Fibroblast of lung (primary cell): ENCODE data around the gene RNF126. TPM values are rescaled to one million over a fixed set of nuclear protein-coding genes. Genes with fewer than 3 reads are reported as not detected.

ENCODE experiments used
- DNase-seq, 2 donors: peaks; one replicate each; pipeline versions ENCODE4 v3.0.0 to v3.0.0-alpha.2; 2010; ENCODE audit warnings: low read depth in 2 of 2
- H2AFZ ChIP-seq: 2 replicates; pipeline ENCODE4 v1.5.1; 2012; ENCODE audit warnings: low read length, control low read depth, inconsistent platforms
- H3K27ac ChIP-seq: 2 replicates; pipeline ENCODE4 v1.5.1; 2011; ENCODE audit warnings: low read length, control low read depth; ENCODE audit not compliant: insufficient read depth
- H3K27me3 ChIP-seq: 2 replicates; pipeline ENCODE4 v1.5.1; 2011; ENCODE audit warnings: mild to moderate bottlenecking, low read length; ENCODE audit not compliant: control insufficient read depth, insufficient read depth
- H3K36me3 ChIP-seq: 2 replicates; pipeline ENCODE4 v1.5.1; 2011; ENCODE audit warnings: low read length; ENCODE audit not compliant: control insufficient read depth, insufficient read depth
- H3K4me1 ChIP-seq: 2 replicates; pipeline ENCODE4 v1.5.1; 2011; ENCODE audit warnings: low read length; ENCODE audit not compliant: control insufficient read depth, insufficient read depth; ENCODE audit errors: extremely low read depth
- H3K4me2 ChIP-seq: 2 replicates; pipeline ENCODE4 v1.5.1; 2011; ENCODE audit warnings: low read length, control low read depth; ENCODE audit not compliant: insufficient read depth; ENCODE audit errors: extremely low read depth
- H3K4me3 ChIP-seq, 4 experiments: fragments of 200-600 bp in 1 of 4; sonication (generic) in 1 of 4; replicated peaks in 1 of 4; 2 replicates each; pipeline ENCODE4 v1.5.1; 2011 to 2016; ENCODE audit warnings: low read length in 4 of 4, low read depth in 3 of 4, mild to moderate bottlenecking in 3 of 4, control low read depth in 2 of 4, inconsistent platforms in 1 of 4, mixed read lengths in 1 of 4; ENCODE audit not compliant: insufficient read depth in 1 of 4; ENCODE audit errors: control extremely low read depth in 1 of 4
- H3K79me2 ChIP-seq: 2 replicates; pipeline ENCODE4 v1.5.1; 2012; ENCODE audit warnings: mild to moderate bottlenecking, low read length, inconsistent platforms; ENCODE audit not compliant: control insufficient read depth, insufficient read depth
- H3K9ac ChIP-seq: 2 replicates; pipeline ENCODE4 v1.5.1; 2011; ENCODE audit warnings: mild to moderate bottlenecking, low read length, control low read depth; ENCODE audit not compliant: insufficient read depth
- H3K9me3 ChIP-seq: 2 replicates; pipeline ENCODE4 v1.5.1; 2012; ENCODE audit warnings: low read depth, low read length; ENCODE audit not compliant: control insufficient read depth, insufficient read depth
- H4K20me1 ChIP-seq: 2 replicates; pipeline ENCODE4 v1.5.1; 2011; ENCODE audit warnings: low read length; ENCODE audit not compliant: control insufficient read depth, insufficient read depth; ENCODE audit errors: extremely low read depth
- EZH2 ChIP-seq: IDR thresholded peaks from 2 replicates; pipeline ENCODE4 v1.5.1; 2012; ENCODE audit warnings: low read length, control low read depth, mild to moderate bottlenecking; ENCODE audit errors: missing control alignments
- polyA plus RNA-seq, 2 donors: library from polyadenylated mRNA; depleted of rRNA in 1 of 2; stranded (reverse) in 1 of 2; unstranded in 1 of 2; fragments of >200 nt; gene quantifications; 2 replicates each; pipeline ENCODE4 v1.2.1, GENCODE V29; 2011 to 2012; ENCODE audit warnings: missing spikeins in 1 of 2
- total RNA-seq: library from RNA; depleted of rRNA; stranded (reverse); fragments of >200 nt; gene quantifications from 2 replicates; pipeline ENCODE4 v1.2.1, GENCODE V29; 2014
- TF ChIP-seq, protein P1 (sequence below), 2 donors: IDR thresholded peaks in 1 of 2; conservative IDR thresholded peaks in 1 of 2; 1 replicate in 1 of 2; 2 replicates in 1 of 2; pipeline ENCODE4 v1.5.1; 2011 to 2012; ENCODE audit warnings: low read length in 2 of 2, control low read depth in 1 of 2, inconsistent platforms in 1 of 2, low read depth in 1 of 2, mild to moderate bottlenecking in 1 of 2

Gene RNF126
- total and polyA plus RNA-seq, 2 donors (not counting 1 experiment from before 2014, with no cell fraction given): 7.8 to 18.0 TPM

DNA sequence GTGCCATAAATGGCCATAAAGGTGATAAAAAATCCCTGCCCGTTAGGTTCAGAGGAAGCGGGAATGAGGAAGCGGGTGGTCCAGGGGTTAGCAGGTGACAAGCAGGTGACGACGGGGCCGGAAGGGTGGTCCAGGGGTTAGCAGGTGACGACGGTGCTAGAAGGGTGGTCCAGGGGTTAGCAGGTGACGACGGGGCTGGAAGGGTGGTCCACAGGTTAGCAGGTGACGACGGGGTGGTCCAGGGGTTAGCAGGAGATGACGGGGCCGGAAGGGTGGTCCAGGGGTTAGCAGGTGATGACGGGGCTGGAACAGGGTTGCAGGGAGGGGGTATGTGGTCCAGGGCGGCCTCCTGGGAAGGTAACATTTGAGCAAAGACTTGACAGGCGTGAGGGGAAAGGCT lies 26.0 kb upstream of the RNF126 start:
- no peak overlapping the region for H3K9ac ChIP-seq
- no peak overlapping the region for H3K27ac ChIP-seq
- H3K9me3 ChIP-seq: no peaks in the 10 kb centered on the region
- H3K36me3 ChIP-seq: no peaks in the 10 kb centered on the region
- H3K4me1 ChIP-seq: no peaks in the 10 kb centered on the region
- H3K4me3 ChIP-seq: no peak overlapping the region
- no peaks in the 10 kb centered on the region for H3K79me2 ChIP-seq
- no peaks in the 10 kb centered on the region for H4K20me1 ChIP-seq
- TF ChIP-seq, protein P1, sequence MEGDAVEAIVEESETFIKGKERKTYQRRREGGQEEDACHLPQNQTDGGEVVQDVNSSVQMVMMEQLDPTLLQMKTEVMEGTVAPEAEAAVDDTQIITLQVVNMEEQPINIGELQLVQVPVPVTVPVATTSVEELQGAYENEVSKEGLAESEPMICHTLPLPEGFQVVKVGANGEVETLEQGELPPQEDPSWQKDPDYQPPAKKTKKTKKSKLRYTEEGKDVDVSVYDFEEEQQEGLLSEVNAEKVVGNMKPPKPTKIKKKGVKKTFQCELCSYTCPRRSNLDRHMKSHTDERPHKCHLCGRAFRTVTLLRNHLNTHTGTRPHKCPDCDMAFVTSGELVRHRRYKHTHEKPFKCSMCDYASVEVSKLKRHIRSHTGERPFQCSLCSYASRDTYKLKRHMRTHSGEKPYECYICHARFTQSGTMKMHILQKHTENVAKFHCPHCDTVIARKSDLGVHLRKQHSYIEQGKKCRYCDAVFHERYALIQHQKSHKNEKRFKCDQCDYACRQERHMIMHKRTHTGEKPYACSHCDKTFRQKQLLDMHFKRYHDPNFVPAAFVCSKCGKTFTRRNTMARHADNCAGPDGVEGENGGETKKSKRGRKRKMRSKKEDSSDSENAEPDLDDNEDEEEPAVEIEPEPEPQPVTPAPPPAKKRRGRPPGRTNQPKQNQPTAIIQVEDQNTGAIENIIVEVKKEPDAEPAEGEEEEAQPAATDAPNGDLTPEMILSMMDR (conservative IDR thresholded peaks at IDR 0.05 in 1 of 2, IDR thresholded peaks at IDR 0.05 in 1 of 2; ENCODE audit: low read depth in 1 of 2, low read length in 2 of 2): no peak
- TF ChIP-seq EZH2: no peak
- H2AFZ ChIP-seq: no peak overlapping the region
- no peak overlapping the region for H3K4me2 ChIP-seq
- DNase-seq: no peak
- H3K27me3 ChIP-seq: no peaks in the 10 kb centered on the region

DNA sequence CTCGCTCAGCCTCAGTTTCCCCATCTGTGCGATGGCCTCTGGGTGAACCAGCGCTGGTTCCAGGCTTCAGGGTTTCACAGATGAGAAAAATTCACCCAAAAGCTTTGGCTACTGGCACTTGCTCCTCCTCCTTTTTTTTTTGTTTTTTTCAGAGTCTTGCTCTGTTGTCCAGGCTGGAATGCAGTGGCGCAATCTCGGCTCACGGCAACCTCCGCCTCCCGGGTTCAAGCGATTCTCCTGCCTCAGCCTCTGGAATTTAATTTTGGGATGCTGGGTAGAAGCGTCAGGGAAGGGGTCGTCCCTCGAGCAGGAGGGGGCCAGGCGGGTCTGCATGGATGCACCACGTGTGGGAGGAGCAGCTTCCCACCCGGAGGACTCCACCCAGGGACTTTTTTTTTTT lies 25.2 kb upstream of the RNF126 start:
- no peak for DNase-seq
- Histone ChIP-seq H2AFZ (no peak overlapping the region), H3K36me3 (no peaks in the 10 kb centered on the region)

DNA sequence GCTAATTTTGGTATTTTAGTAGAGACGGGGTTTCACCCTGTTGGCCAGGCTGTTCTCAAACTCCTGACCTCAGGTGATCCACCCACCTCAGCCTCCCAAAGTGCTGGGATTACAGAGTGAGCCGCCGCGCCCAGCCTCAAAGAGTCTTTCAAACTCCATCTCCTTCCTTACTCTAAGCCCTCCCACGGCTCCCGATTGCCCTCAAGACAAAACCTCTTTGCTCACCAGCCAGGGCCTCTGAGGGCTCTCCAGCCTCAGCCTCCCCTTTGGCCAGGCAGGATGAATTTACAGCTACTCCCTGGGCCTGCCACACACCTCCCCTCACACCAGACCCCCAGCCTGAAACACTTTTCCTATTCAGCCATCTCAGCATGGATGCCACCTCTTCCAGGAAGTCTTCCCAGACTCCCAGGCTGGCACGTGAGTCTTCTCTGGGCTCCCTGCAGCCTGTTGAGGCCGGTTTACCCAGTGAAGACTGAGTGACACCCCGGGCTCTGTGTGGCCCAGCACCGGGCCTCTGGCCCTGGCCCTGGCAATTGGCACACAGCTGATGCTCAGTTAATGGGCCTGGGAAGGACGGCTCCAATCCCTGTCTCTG lies 24.7 kb upstream of the RNF126 start:
- no peaks in the 10 kb centered on the region for H4K20me1 ChIP-seq
- no peaks in the 10 kb centered on the region for H3K27me3 ChIP-seq
- TF ChIP-seq, protein P1 (conservative IDR thresholded peaks at IDR 0.05 in 1 of 2, IDR thresholded peaks at IDR 0.05 in 1 of 2; ENCODE audit: low read depth in 1 of 2, low read length in 2 of 2): no peak
- no peak for TF ChIP-seq EZH2
- no peak overlapping the region for H3K27ac ChIP-seq
- no peaks in the 10 kb centered on the region for H3K36me3 ChIP-seq
- H3K9me3 ChIP-seq: no peaks in the 10 kb centered on the region
- H3K79me2 ChIP-seq: no peaks in the 10 kb centered on the region
- no peaks in the 10 kb centered on the region for H3K4me1 ChIP-seq
- H2AFZ ChIP-seq: no peak overlapping the region
- no peak for DNase-seq
- H3K4me2 ChIP-seq: no peak overlapping the region
- no peak overlapping the region for H3K9ac ChIP-seq
- H3K4me3 ChIP-seq: no peak overlapping the region

More for the DNA sequence above, 25.2 kb upstream of the RNF126 start:
- no peaks in the 10 kb centered on the region for H3K4me1 ChIP-seq
- TF ChIP-seq, protein P1 (conservative IDR thresholded peaks at IDR 0.05 in 1 of 2, IDR thresholded peaks at IDR 0.05 in 1 of 2; ENCODE audit: low read depth in 1 of 2, low read length in 2 of 2): no peak
- no peak for TF ChIP-seq EZH2
- H3K79me2 ChIP-seq: no peaks in the 10 kb centered on the region
- H3K9ac ChIP-seq: no peak overlapping the region
- H4K20me1 ChIP-seq: no peaks in the 10 kb centered on the region
- no peaks in the 10 kb centered on the region for H3K27me3 ChIP-seq
- no peak overlapping the region for H3K27ac ChIP-seq
- H3K4me3 ChIP-seq: no peak overlapping the region
- no peak overlapping the region for H3K4me2 ChIP-seq
- no peaks in the 10 kb centered on the region for H3K9me3 ChIP-seq
